Psoas muscle (tissue), 8 donors: ENCODE measurements around the gene FUBP1. TPM values are rescaled to one million over a fixed set of nuclear protein-coding genes. Genes with fewer than 3 reads are reported as not detected.
A peak's percentile ranks its signal among the peaks of the same experiment; 100 is the strongest.
"Not testable (repeated sequence)": the region's sequence is repeated elsewhere in the genome, so short reads cannot be mapped to it uniquely, and the experiment has no call there.

Experiments
- ATAC-seq, 4 donors: fragments of 200-7000 bp; cut with Tn5 transposase; one replicate each; pipeline ENCODE4 v1.9.1; 2020; ENCODE audit warnings: moderate library complexity in 3 of 4, mild to moderate bottlenecking in 2 of 4
- DNase-seq, 2 donors: peaks; one replicate each; pipeline ENCODE4 v3.0.0-alpha.2; 2020
- H3K27ac ChIP-seq: fragments of 200-600 bp; one replicate; pipeline ENCODE4 v1.8.0; 2022
- H3K27me3 ChIP-seq, 3 donors: fragments of 200-600 bp in 1 of 3; one replicate each; pipeline versions ENCODE4 v1.6.1 to v1.8.0; 2013 to 2022; ENCODE audit warnings: low read length in 2 of 3, mild to moderate bottlenecking in 2 of 3, moderate library complexity in 1 of 3; ENCODE audit not compliant: insufficient read depth in 3 of 3
- H3K36me3 ChIP-seq, 2 donors: fragments of 200-600 bp in 1 of 2; one replicate each; pipeline versions ENCODE4 v1.6.1 to v1.8.0; 2013 to 2022; ENCODE audit warnings: low read depth in 1 of 2, mild to moderate bottlenecking in 1 of 2, moderate library complexity in 1 of 2; ENCODE audit not compliant: insufficient read depth in 1 of 2
- H3K4me1 ChIP-seq: fragments of 200-600 bp; one replicate; pipeline ENCODE4 v1.8.0; 2022
- H3K4me3 ChIP-seq: fragments of 200-600 bp; one replicate; pipeline ENCODE4 v1.8.0; 2022; ENCODE audit warnings: mild to moderate bottlenecking
- H3K9me3 ChIP-seq: fragments of 200-600 bp; one replicate; pipeline ENCODE4 v1.8.0; 2022
- CTCF ChIP-seq: fragments of 200-600 bp; IDR thresholded peaks from one replicate; pipeline ENCODE4 v1.8.0; 2022; ENCODE audit warnings: antibody characterized with exemption
- WGBS, 3 donors: extraction: QIAGEN DNeasy Blood & Tissue Kit; methylation state at CpG; one replicate each; pipeline versions ENCODE4 v1.1.6 to v1.1.7; 2013; 5-methylcytosine and 5-hydroxymethylcytosine counted together
- intact Hi-C, 2 donors: fragments of 100-400 bp; cut with DNase I; formaldehyde crosslinking; loops; one replicate each; pipeline versions ENCODE4 v1.11.0 to v1.14.2; 2022
- polyA plus RNA-seq, 3 donors: library from polyadenylated mRNA; stranded (reverse); fragments of 200-250 nt; gene quantifications; one replicate each; pipeline ENCODE4 v1.2.3, GENCODE V29; 2013
- total RNA-seq, 4 donors: library from RNA; stranded (reverse); fragmentation: NEBNext Ultra II Directional in 2 of 4; extraction: Animal tissue kit (Norgen Biotek cat#: 25700) in 2 of 4; gene quantifications; one replicate each; pipeline versions ENCODE4 v1.2.1 to v1.2.4, GENCODE V29; 2021 to 2023
- donor health status: healthy with polysubstance abuse.
- donor health status: DM: no; HTN: no; CAD: no; lungs with moderate emphysema.
- donor health status: Bipolar disorder and iron deficiency.
- donor health status: healthy.
- donor health status: DM: yes; HTN: yes; CAD: no.
- donor health status: DM: no; HTN: no; CAD: no.
- donor health status: DM: no; HTN: no; CAD: no.
- donor health status: DM: yes; HTN: yes; CAD: no.

Gene FUBP1
- total and polyA plus RNA-seq, 7 donors, result 24.1 to 72.1 (median 50.9) TPM

- Histone ChIP-seq H3K27ac (peak overlapping the region; percentile 54), H3K4me3 (no peak overlapping the region), H3K27me3 (no peaks in the 10 kb centered on the region), H3K9me3 (no peaks in the 10 kb centered on the region), H3K36me3 (no peaks in the 10 kb centered on the region), H3K4me1 (peaks cover 45% of the 10 kb centered on the region)
- ATAC-seq, result no peak
- DNase-seq, result no peak
- intact Hi-C loops, result no loop called here
- TF ChIP-seq CTCF, result no peak
Measured at GRCh38 chr1:77983997-77984355, 5.1 kb upstream of the FUBP1 start.

DNA sequence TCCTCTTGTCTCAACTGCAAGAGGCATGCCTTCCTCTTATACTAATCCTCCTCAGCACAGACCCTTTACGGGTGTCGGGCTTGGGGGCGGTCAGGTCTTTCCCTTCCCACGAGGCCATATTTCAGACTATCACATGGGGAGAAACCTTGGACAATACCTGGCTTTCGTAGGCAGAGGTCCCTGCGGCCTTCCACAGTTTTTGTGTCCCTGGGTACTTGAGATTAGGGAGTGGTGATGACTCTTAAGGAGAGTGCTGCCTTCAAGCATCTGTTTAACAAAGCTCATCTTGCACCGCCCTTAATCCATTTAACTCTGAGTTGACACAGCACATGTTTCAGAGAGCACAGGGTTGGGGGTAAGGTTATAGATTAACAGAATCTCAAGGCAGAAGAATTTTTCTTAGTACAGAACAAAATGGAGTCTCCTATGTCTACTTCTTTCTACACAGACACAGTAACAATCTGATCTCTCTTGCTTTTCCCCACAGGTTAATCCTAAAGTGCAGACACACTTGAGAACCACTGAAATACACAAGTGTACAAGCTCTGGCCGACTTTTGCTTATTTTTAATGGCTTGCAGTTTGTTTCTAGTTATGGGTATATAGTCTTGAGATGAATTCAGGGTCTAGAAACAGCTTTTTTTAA, 4.6 kb upstream of the FUBP1 start:
- DNase-seq, ATAC-seq, intact Hi-C loops, H3K36me3 ChIP-seq, H3K4me3 ChIP-seq, H3K27me3 ChIP-seq, H3K9me3 ChIP-seq: not testable (repeated sequence)
- Histone ChIP-seq H3K27ac (peak overlapping the region; percentile 54), H3K4me1 (peaks cover 45% of the 10 kb centered on the region)
- WGBS, 3 donors, result 86 to 92% (median 90%) methylated on average over 8 of the region's 8 CpGs

GRCh38 chr1:77978293-77978968, 441 bp downstream of the FUBP1 start:
- WGBS, 3 donors, result 0 to 1% (median 0%) methylated on average over 34 of the region's 34 CpGs
- TF ChIP-seq CTCF, result no peak
- DNase-seq (peak in 1 of 2 donors; percentile 58), ATAC-seq (peak; percentile 60 to 72 (median 67))
- H3K27me3 ChIP-seq, result no peaks in the 10 kb centered on the region
- intact Hi-C loops, result loop anchor here (2.0 to 5.0 kb wide), 3 partner anchors 68 to 136 kb away; no protein-coding TSS in a partner anchor
- H3K4me3 ChIP-seq, result peak overlapping the region; percentile 83
- no peaks in the 10 kb centered on the region for H3K36me3 ChIP-seq
- peaks cover 42% of the 10 kb centered on the region for H3K4me1 ChIP-seq
- H3K27ac ChIP-seq, result peak overlapping the region; percentile 96
- no peaks in the 10 kb centered on the region for H3K9me3 ChIP-seq

DNA sequence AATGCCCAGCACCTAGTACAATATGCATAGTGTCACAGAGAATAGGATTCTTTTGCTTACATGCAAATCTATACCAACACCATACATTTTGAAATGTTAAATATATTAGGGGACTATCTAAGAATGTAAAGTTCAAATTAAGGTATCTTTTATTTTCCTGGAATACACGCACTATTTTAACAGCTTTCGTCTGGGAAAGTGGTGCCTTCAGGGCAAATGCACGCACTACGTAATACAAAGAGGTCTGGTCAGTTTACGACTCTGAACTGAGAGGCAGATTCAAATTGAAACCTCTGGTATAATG, 931 bp downstream of the FUBP1 start:
- H3K27ac ChIP-seq, result peak overlapping the region; percentile 96
- ATAC-seq, result no peak
- H3K4me3 ChIP-seq, result peak overlapping the region; percentile 83
- H3K36me3 ChIP-seq, result peaks cover 0 to 2% of the 10 kb centered on the region in 2 donors
- intact Hi-C loops, result loop anchor here (2.0 to 5.0 kb wide), 3 partner anchors 69 to 137 kb away; no protein-coding TSS in a partner anchor
- no peak for DNase-seq
- no peaks in the 10 kb centered on the region for H3K9me3 ChIP-seq
- no peaks in the 10 kb centered on the region for H3K27me3 ChIP-seq
- 0 to 1% (median 1%) methylated on average over 5 of the region's 5 CpGs for WGBS, 3 donors
- TF ChIP-seq CTCF, result no peak
- peaks cover 42% of the 10 kb centered on the region for H3K4me1 ChIP-seq

GRCh38 chr1:77976433-77977076, 2.3 kb downstream of the FUBP1 start:
- no peaks in the 10 kb centered on the region for H3K27me3 ChIP-seq
- peaks cover 0 to 3% of the 10 kb centered on the region in 2 donors for H3K36me3 ChIP-seq
- H3K27ac ChIP-seq, result peak overlapping the region; percentile 96
- H3K4me3 ChIP-seq, result peak overlapping the region; percentile 83
- H3K9me3 ChIP-seq, result no peaks in the 10 kb centered on the region
- WGBS, 3 donors, result 69 to 75% (median 71%) methylated on average over 13 of the region's 13 CpGs
- intact Hi-C loops, result loop anchor here in 1 of 2 donors (5.0 kb wide), 1 partner anchor 136 kb away; no protein-coding TSS in a partner anchor
- ATAC-seq (no peak), DNase-seq (no peak)
- peaks cover 45% of the 10 kb centered on the region for H3K4me1 ChIP-seq
- TF ChIP-seq CTCF, result no peak
